IMR-90 (cell line): Measurements from ENCODE around the gene SNRPE. TPM values are rescaled to one million over a fixed set of nuclear protein-coding genes. Genes with fewer than 3 reads are reported as not detected.

Experiments
- ATAC-seq: fragments of 200-7000 bp; cut with Tn5 transposase; 2 replicates; pipeline ENCODE4 v1.9.1; 2020; ENCODE audit warnings: low read depth, mild to moderate bottlenecking, moderate library complexity
- BruUV-seq: library from RNA; stranded (reverse); fragments of 400-500 nt; replicated peaks from 2 replicates; lab custom pipeline; 2021; lab: Mats Ljungman, UMichigan
- CTCF ChIA-PET: fragments of 300-600 bp; formaldehyde crosslinking; extraction: SDS; loops from one replicate; lab custom pipeline; 2021; ENCODE audit warnings: antibody characterized with exemption; lab: Yijun Ruan, JAX
- POLR2A ChIA-PET: fragments of 300-600 bp; sonication (Branson Sonifier 250); formaldehyde crosslinking; loops from one replicate; lab custom pipeline; 2022; ENCODE audit warnings: antibody characterized with exemption; ENCODE audit not compliant: unreplicated experiment; lab: Charles Lee
- DNase-seq: peaks from one replicate; pipeline ENCODE4 v3.0.0; 2013
- H2AFZ ChIP-seq: replicated peaks from 2 replicates; pipeline ENCODE3; 2013; ENCODE audit warnings: low read length, mild to moderate bottlenecking; ENCODE audit not compliant: poor library complexity
- H2AK5ac ChIP-seq: 2 replicates; pipeline ENCODE4 v1.6.1; 2013; ENCODE audit warnings: low read depth, low read length, inconsistent platforms
- H2AK9ac ChIP-seq: replicated peaks from 2 replicates; pipeline ENCODE3; 2013; ENCODE audit warnings: mild to moderate bottlenecking, low read depth, low read length, moderate library complexity; ENCODE audit not compliant: poor library complexity
- H2BK120ac ChIP-seq: 2 replicates; pipeline ENCODE4 v1.6.1; 2013; ENCODE audit warnings: low read depth, low read length, inconsistent platforms
- H2BK15ac ChIP-seq: 3 replicates; pipeline ENCODE4 v1.6.1; 2013; ENCODE audit warnings: low read depth, low read length, inconsistent platforms
- H2BK20ac ChIP-seq: 2 replicates; pipeline ENCODE4 v1.6.1; 2013; ENCODE audit warnings: low read depth, mild to moderate bottlenecking, inconsistent platforms, low read length, moderate library complexity
- H2BK5ac ChIP-seq: 2 replicates; pipeline ENCODE4 v1.6.1; 2013; ENCODE audit warnings: mild to moderate bottlenecking, low read depth, low read length, inconsistent platforms; ENCODE audit not compliant: poor library complexity, severe bottlenecking
- H3K14ac ChIP-seq: replicated peaks from 2 replicates; pipeline ENCODE4 v1.6.1; 2013; ENCODE audit warnings: low read depth, low read length, inconsistent platforms
- H3K18ac ChIP-seq: 2 replicates; pipeline ENCODE4 v1.6.1; 2013; ENCODE audit warnings: low read depth, low read length, control low read depth
- H3K23ac ChIP-seq: 2 replicates; pipeline ENCODE4 v1.6.1; 2013; ENCODE audit warnings: low read depth, low read length, inconsistent platforms
- H3K27ac ChIP-seq: 2 replicates; pipeline ENCODE4 v1.5.1; 2013; ENCODE audit warnings: mild to moderate bottlenecking, control low read depth, low read length; ENCODE audit not compliant: insufficient read depth
- H3K27me3 ChIP-seq: 2 replicates; pipeline ENCODE4 v1.6.1; 2013; ENCODE audit warnings: low read length; ENCODE audit not compliant: control insufficient read depth, insufficient read depth
- H3K36me3 ChIP-seq: 2 replicates; pipeline ENCODE4 v1.6.1; 2013; ENCODE audit warnings: low read length, mixed read lengths; ENCODE audit not compliant: control insufficient read depth, insufficient read depth
- H3K4ac ChIP-seq: 2 replicates; pipeline ENCODE4 v1.6.1; 2013; ENCODE audit warnings: low read depth, low read length, inconsistent platforms
- H3K4me1 ChIP-seq: 2 replicates; pipeline ENCODE4 v1.6.1; 2013; ENCODE audit warnings: low read length, mixed read lengths; ENCODE audit not compliant: control insufficient read depth, insufficient read depth
- H3K4me2 ChIP-seq: 2 replicates; pipeline ENCODE4 v1.6.1; 2013; ENCODE audit warnings: low read depth, mild to moderate bottlenecking, control low read depth, low read length, moderate library complexity
- H3K4me3 ChIP-seq: 2 replicates; pipeline ENCODE4 v1.5.1; 2013; ENCODE audit warnings: low read depth, mild to moderate bottlenecking, control low read depth, low read length, moderate library complexity; ENCODE audit not compliant: insufficient read depth
- H3K56ac ChIP-seq: 2 replicates; pipeline ENCODE4 v1.6.1; 2013; ENCODE audit warnings: low read length, inconsistent platforms; ENCODE audit not compliant: insufficient read depth; ENCODE audit errors: extremely low read depth
- H3K79me1 ChIP-seq, 2 experiments: 2 replicates each; pipeline ENCODE4 v1.6.1; 2013; ENCODE audit warnings: low read length in 2 of 2, inconsistent platforms in 1 of 2, low read depth in 1 of 2
- H3K9ac ChIP-seq: 2 replicates; pipeline ENCODE4 v1.6.1; 2013; ENCODE audit warnings: low read depth, low read length, control low read depth
- H3K9me1 ChIP-seq: 2 replicates; pipeline ENCODE4 v1.6.1; 2013; ENCODE audit warnings: low read length, inconsistent platforms; ENCODE audit not compliant: insufficient read depth
- H3K9me3 ChIP-seq: 2 replicates; pipeline ENCODE4 v1.6.1; 2013; ENCODE audit warnings: low read length; ENCODE audit not compliant: control insufficient read depth, insufficient read depth
- H4K20me1 ChIP-seq: 2 replicates; pipeline ENCODE4 v1.6.1; 2013; ENCODE audit warnings: low read length, inconsistent platforms; ENCODE audit not compliant: insufficient read depth
- H4K5ac ChIP-seq: 2 replicates; pipeline ENCODE4 v1.6.1; 2013; ENCODE audit warnings: mild to moderate bottlenecking, low read depth, low read length, control low read depth
- H4K8ac ChIP-seq, 2 experiments: 2 replicates each; pipeline ENCODE4 v1.6.1; 2013; ENCODE audit warnings: low read depth in 2 of 2, low read length in 2 of 2, control low read depth in 1 of 2, inconsistent platforms in 1 of 2
- H4K91ac ChIP-seq: 2 replicates; pipeline ENCODE4 v1.6.1; 2013; ENCODE audit warnings: low read depth, low read length, inconsistent platforms; ENCODE audit not compliant: insufficient read depth
- BHLHE40 ChIP-seq: fragments of 150-350 bp; IDR thresholded peaks from 2 replicates; pipeline ENCODE4 v1.6.1; 2016; ENCODE audit warnings: mild to moderate bottlenecking, low read depth, low read length
- CEBPB ChIP-seq: IDR thresholded peaks from 2 replicates; pipeline ENCODE4 v1.6.1; 2012; ENCODE audit warnings: low read depth, low read length, improper control_type of control experiment
- CHD1 ChIP-seq: IDR thresholded peaks from 2 replicates; pipeline ENCODE4 v1.6.1; 2012; ENCODE audit warnings: low read depth, low read length, improper control_type of control experiment
- FOS ChIP-seq: fragments of 150-350 bp; IDR thresholded peaks from 2 replicates; pipeline ENCODE4 v1.6.1; 2016; ENCODE audit warnings: low read depth, low read length
- MAFK ChIP-seq: IDR thresholded peaks from 2 replicates; pipeline ENCODE4 v1.6.1; 2012; ENCODE audit warnings: low read depth, low read length, improper control_type of control experiment
- MAZ ChIP-seq: IDR thresholded peaks from 2 replicates; pipeline ENCODE4 v1.6.1; 2012; ENCODE audit warnings: low read depth, mild to moderate bottlenecking, low read length, improper control_type of control experiment, moderate library complexity, borderline replicate concordance
- MXI1 ChIP-seq: IDR thresholded peaks from 2 replicates; pipeline ENCODE4 v1.6.1; 2012; ENCODE audit warnings: low read depth, mild to moderate bottlenecking, low read length, moderate library complexity, borderline replicate concordance
- NFE2L2 ChIP-seq: fragments of 150-350 bp; IDR thresholded peaks from 2 replicates; pipeline ENCODE4 v1.6.1; 2016; ENCODE audit warnings: low read depth, mild to moderate bottlenecking, low read length
- POLR2A ChIP-seq: IDR thresholded peaks from 2 replicates; pipeline ENCODE4 v1.6.1; 2012; ENCODE audit warnings: mild to moderate bottlenecking, low read depth, low read length
- RAD21 ChIP-seq: IDR thresholded peaks from 2 replicates; pipeline ENCODE4 v1.6.1; 2012; ENCODE audit warnings: low read length, improper control_type of control experiment
- RFX5 ChIP-seq: IDR thresholded peaks from 2 replicates; pipeline ENCODE4 v1.8.0; 2012; ENCODE audit warnings: low read depth, mild to moderate bottlenecking, low read length, moderate library complexity
- SMC3 ChIP-seq: fragments of 150-350 bp; IDR thresholded peaks from 2 replicates; pipeline ENCODE4 v1.6.1; 2016; ENCODE audit warnings: low read depth, mild to moderate bottlenecking, antibody characterized with exemption, low read length, moderate library complexity
- WGBS, 2 experiments: methylation state at CpG; one replicate each; pipeline versions ENCODE4 v1.1.5 to v1.1.7; 2013; ENCODE audit warnings: missing lambda C conversion rate in 2 of 2; ENCODE audit not compliant: insufficient read length in 1 of 2; ENCODE audit errors: extremely low coverage in 2 of 2; 5-methylcytosine and 5-hydroxymethylcytosine counted together
- dilution Hi-C: fragments of 300-500 bp; cut with HindIII; formaldehyde crosslinking; loops from one replicate; pipeline ENCODE4 v1.14.3; 2018; ENCODE audit warnings: low sequenced_read_pairs; ENCODE audit not compliant: unreplicated experiment
- in situ Hi-C: fragments of 300-500 bp; cut with MboI; formaldehyde crosslinking; loops from 3 replicates; pipeline ENCODE4 v1.14.3; 2019; ENCODE audit warnings: low sequenced_read_pairs, inconsistent platforms, mixed read lengths
- intact Hi-C: fragments of 100-400 bp; cut with micrococcal nuclease; formaldehyde crosslinking; loops from 2 replicates; pipeline ENCODE4 v1.10.0; 2022
- polyA plus RNA-seq, 3 experiments: library from polyadenylated mRNA; depleted of rRNA; stranded (reverse); fragments of >200 nt; gene quantifications; 2 replicates each; pipeline ENCODE4 v1.2.3, GENCODE V29; 2012; ENCODE audit warnings: low replicate concordance in 1 of 3
- total RNA-seq: library from RNA; depleted of rRNA; stranded (reverse); fragments of >200 nt; gene quantifications from 2 replicates; pipeline ENCODE4 v1.2.3, GENCODE V29; 2012
- TF ChIP-seq, protein P1 (sequence below): fragments of 150-350 bp; IDR thresholded peaks from 2 replicates; pipeline ENCODE4 v1.6.1; 2016; ENCODE audit warnings: low read depth, mild to moderate bottlenecking, low read length, moderate library complexity, borderline replicate concordance
- TF ChIP-seq, protein P2 (sequence below): conservative IDR thresholded peaks from 2 replicates; pipeline ENCODE4 v1.5.1; 2012; ENCODE audit warnings: mild to moderate bottlenecking, low read depth, low read length, improper control_type of control experiment
- TF ChIP-seq, protein P3 (sequence below): fragments of 150-350 bp; IDR thresholded peaks from 2 replicates; pipeline ENCODE4 v1.6.1; 2017; ENCODE audit warnings: mild to moderate bottlenecking, antibody characterized with exemption, low read length, low read depth

Gene SNRPE
- total and polyA plus RNA-seq, 2 of the 4 experiments (the other 2 are of a cell fraction) = 43.6 to 219 TPM

DNA sequence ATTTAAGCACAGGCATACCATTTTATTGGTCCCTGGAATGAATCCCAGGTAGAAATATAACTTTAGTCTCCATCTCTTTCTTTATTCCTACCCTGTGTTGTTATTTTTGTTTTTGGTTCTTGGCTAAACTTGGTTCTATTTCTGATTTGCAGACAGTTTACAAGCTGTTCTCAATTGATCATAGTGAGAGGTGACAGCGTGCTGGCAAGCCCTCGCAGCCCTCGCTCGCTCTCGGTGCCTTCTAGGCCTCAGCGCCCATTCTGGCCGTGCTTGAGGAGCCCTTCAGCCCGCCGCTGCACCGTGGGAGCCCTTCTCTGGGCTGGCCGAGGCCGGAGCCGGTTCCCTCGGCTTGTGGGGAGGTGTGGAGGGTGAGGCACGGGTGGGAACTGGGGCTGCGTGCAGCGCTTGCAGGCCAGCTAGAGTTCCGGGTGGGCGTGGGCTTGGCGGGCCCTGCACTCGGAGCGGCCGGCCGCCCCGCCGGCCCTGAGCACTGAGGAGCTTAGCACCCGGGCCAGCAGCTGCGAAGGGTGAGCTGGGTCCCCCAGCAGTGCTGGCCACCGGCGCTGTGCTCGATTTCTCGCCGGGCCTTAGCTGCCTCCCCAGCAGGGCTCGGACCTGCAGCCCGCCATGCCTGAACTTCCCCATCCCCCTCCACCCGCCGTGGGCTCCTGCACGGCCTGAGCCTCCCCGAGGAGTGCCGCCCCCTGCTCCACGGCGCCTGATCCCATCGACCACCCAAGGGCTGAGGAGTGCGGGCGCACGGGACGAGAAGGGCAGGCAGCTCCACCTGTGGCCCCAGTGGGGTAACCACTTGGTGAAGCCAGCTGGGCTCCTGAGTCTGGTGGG lies 38.7 kb downstream of the SNRPE start:
- H3K79me1 ChIP-seq = no peaks in the 10 kb centered on the region
- DNase-seq (no peak), ATAC-seq (no peak)
- no peak overlapping the region for H3K56ac ChIP-seq
- no peak overlapping the region for H4K8ac ChIP-seq
- no peaks in the 10 kb centered on the region for H3K36me3 ChIP-seq
- in situ Hi-C loops = no loop called here
- H2AFZ ChIP-seq = no peak overlapping the region
- H4K91ac ChIP-seq = no peak overlapping the region
- no peak overlapping the region for H2BK20ac ChIP-seq
- intact Hi-C loops = no loop called here
- H2AK5ac ChIP-seq = no peak overlapping the region
- H2BK15ac ChIP-seq = no peak overlapping the region
- POLR2A ChIA-PET = no interaction called here
- H3K4me2 ChIP-seq = no peak overlapping the region
- no peaks in the 10 kb centered on the region for H4K20me1 ChIP-seq
- no peak overlapping the region for H3K9ac ChIP-seq
- H3K9me3 ChIP-seq = no peaks in the 10 kb centered on the region
- no peak overlapping the region for H3K23ac ChIP-seq
- no peak overlapping the region for H3K18ac ChIP-seq
- H2BK120ac ChIP-seq = no peak overlapping the region
- CTCF ChIA-PET = interaction anchor here (0.5 kb wide), 1 partner anchor 10 kb away, joined by 4 read pairs; no protein-coding TSS in a partner anchor
- H3K27ac ChIP-seq = no peak overlapping the region
- BruUV-seq = no TSS peak
- H4K5ac ChIP-seq = no peak overlapping the region
- H3K27me3 ChIP-seq = no peaks in the 10 kb centered on the region
- H3K4me1 ChIP-seq = no peaks in the 10 kb centered on the region
- no peak overlapping the region for H3K4me3 ChIP-seq
- H3K4ac ChIP-seq = no peak overlapping the region
- no peak overlapping the region for H2BK5ac ChIP-seq
- WGBS, 2 experiments = no CpG with 5 or more reads among the region's 47 CpGs
- H3K9me1 ChIP-seq = no peaks in the 10 kb centered on the region
- H2AK9ac ChIP-seq = no peak overlapping the region
- dilution Hi-C loops = no loop called here
- no peak overlapping the region for H3K14ac ChIP-seq
- TF ChIP-seq SMC3 = no peak
- TF ChIP-seq, protein P1, sequence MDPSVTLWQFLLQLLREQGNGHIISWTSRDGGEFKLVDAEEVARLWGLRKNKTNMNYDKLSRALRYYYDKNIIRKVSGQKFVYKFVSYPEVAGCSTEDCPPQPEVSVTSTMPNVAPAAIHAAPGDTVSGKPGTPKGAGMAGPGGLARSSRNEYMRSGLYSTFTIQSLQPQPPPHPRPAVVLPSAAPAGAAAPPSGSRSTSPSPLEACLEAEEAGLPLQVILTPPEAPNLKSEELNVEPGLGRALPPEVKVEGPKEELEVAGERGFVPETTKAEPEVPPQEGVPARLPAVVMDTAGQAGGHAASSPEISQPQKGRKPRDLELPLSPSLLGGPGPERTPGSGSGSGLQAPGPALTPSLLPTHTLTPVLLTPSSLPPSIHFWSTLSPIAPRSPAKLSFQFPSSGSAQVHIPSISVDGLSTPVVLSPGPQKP = no peak
- TF ChIP-seq, protein P2, sequence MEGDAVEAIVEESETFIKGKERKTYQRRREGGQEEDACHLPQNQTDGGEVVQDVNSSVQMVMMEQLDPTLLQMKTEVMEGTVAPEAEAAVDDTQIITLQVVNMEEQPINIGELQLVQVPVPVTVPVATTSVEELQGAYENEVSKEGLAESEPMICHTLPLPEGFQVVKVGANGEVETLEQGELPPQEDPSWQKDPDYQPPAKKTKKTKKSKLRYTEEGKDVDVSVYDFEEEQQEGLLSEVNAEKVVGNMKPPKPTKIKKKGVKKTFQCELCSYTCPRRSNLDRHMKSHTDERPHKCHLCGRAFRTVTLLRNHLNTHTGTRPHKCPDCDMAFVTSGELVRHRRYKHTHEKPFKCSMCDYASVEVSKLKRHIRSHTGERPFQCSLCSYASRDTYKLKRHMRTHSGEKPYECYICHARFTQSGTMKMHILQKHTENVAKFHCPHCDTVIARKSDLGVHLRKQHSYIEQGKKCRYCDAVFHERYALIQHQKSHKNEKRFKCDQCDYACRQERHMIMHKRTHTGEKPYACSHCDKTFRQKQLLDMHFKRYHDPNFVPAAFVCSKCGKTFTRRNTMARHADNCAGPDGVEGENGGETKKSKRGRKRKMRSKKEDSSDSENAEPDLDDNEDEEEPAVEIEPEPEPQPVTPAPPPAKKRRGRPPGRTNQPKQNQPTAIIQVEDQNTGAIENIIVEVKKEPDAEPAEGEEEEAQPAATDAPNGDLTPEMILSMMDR = no peak
- TF ChIP-seq FOS = no peak
- no peak for TF ChIP-seq RFX5
- TF ChIP-seq NFE2L2 = no peak
- TF ChIP-seq MAFK = no peak
- TF ChIP-seq MXI1 = no peak
- TF ChIP-seq, protein P3, sequence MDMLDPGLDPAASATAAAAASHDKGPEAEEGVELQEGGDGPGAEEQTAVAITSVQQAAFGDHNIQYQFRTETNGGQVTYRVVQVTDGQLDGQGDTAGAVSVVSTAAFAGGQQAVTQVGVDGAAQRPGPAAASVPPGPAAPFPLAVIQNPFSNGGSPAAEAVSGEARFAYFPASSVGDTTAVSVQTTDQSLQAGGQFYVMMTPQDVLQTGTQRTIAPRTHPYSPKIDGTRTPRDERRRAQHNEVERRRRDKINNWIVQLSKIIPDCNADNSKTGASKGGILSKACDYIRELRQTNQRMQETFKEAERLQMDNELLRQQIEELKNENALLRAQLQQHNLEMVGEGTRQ = no peak
- no peak for TF ChIP-seq BHLHE40
- no peak for TF ChIP-seq CEBPB
- TF ChIP-seq MAZ = no peak
- TF ChIP-seq POLR2A = no peak
- no peak for TF ChIP-seq CHD1
- no peak for TF ChIP-seq RAD21
